DMS 273 (cell line): ENCODE results near the gene PLIN5.

Experiments
- DNase-seq: peaks from one replicate; lab custom pipeline; 2025; ENCODE audit not compliant: unreplicated experiment; lab: John Stamatoyannopoulos, UW

PLIN5 gene, protein sequence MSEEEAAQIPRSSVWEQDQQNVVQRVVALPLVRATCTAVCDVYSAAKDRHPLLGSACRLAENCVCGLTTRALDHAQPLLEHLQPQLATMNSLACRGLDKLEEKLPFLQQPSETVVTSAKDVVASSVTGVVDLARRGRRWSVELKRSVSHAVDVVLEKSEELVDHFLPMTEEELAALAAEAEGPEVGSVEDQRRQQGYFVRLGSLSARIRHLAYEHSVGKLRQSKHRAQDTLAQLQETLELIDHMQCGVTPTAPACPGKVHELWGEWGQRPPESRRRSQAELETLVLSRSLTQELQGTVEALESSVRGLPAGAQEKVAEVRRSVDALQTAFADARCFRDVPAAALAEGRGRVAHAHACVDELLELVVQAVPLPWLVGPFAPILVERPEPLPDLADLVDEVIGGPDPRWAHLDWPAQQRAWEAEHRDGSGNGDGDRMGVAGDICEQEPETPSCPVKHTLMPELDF

DNA sequence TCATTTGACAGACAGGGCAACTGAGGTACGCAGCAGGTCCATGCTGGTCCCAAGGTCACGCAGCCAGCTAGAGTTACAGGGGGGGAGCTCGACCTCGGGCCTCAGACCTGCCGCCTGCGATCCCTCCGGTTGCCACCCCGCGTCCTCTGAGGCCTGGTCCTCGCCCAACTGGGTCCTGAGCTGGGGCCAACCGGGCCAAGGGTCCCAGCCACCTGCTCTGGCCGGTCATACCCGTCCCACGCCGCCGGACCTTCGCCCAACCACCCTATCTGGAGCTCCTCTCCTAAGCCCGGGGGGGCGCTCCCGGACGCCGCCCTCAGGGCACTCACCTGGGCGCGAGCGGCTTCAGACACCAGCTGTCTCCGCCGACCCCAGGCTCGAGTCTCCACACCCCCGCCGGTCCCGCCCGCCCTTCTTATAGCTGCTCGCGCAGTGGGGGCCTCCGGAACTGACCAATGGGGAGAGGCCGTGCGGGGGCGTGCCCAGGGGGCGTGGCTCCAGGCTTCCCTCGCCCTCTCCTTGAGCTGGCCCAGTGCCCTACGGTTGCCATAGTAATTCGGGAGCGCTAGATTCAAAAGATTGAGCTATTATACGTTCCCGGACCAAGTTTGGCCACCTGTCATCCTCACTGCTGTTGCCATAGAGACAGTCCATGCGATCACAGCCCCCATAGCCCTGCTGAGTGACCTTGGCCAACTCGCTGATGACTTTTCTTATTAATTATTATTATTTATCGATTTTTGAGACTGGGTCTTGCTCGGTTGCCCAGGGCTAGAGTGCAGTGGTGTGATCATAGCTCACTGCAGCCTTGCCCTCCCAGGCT is at the start of gene PLIN5:
Gene PLIN5, minus strand, starts transcription at position 389 of the 823 bp plus-strand sequence. CDS start 1,150 bp downstream, outside the sequence.
- peak; percentile 98 for DNase-seq

DNA sequence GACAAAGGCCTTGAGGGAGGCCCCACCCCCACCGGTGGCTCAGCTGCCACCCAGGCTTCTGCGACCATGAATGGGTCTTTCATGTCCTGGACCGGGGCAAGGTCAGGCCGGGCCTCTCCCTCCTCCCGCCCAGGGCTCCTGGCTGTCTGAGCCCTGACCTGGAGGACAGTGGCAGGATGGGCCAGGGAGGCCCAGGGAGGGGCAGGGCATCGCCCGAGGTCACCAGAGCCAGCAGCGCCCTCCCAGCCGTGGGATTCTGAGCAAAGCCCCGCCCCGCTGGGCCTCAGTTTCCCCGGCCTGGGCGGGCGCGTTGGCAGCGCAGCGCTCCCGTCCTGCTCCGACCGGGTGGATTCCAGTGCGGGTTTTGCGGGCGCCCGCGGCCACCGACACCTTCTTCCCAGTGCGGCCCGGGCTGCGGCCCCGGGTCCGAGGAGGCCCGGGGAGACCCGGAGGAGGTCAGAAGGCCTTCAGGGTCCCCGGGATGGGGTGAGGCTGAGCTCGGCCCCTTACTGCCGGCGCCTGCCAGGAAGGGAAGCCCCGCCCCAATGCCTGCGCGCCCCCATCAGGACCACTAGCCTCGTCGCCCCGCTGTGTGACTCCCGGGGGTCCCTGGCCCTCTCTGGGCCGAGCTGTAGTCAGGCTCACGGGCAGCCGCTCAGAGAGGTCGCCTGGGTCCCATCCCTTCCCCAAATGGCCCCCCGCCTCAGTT is 49.1 kb upstream of the PLIN5 start:
- peak; percentile 69 for DNase-seq

DNA sequence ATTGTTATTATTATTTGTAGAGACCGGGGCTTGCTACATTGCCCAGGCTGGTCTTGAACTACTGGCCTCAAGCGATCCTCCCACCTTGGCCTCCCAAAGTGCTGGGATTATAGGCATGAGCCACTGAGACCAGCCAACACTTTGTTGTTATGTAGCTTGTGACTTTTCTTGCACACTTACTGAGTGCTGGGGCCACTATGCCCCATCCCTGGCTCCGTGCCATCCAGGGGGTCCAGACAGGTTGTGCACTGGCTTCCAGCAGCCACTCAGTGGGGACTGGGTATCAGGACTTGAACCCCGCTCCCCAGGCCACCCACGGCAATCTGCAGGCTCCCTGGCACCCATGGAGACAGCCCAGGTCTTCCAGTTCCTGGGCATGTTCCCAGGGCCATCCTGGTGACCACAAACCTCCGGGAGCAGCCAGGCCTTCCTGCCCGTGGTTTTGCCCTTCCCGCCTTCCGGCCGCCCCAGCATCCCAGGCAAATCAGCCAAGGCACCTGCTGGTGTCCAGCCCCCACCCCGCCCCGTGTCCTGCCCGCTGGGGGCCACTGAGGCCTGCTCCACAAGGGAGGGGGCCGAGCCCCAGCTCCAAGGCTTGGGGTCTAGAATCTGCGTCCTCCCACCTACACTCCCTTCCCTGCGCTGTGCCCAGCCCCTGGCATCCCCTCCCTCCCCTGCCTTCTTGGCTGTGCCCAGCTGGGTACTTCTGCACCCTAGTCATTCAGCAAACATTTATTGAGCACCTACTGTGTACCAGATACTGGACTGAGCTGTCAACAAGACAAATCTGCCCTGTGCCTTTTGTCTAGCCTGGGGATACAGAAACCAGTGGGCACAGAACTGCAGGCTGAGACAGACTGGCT is 48.2 kb upstream of the PLIN5 start:
- DNase-seq = peak; percentile 43

DNA sequence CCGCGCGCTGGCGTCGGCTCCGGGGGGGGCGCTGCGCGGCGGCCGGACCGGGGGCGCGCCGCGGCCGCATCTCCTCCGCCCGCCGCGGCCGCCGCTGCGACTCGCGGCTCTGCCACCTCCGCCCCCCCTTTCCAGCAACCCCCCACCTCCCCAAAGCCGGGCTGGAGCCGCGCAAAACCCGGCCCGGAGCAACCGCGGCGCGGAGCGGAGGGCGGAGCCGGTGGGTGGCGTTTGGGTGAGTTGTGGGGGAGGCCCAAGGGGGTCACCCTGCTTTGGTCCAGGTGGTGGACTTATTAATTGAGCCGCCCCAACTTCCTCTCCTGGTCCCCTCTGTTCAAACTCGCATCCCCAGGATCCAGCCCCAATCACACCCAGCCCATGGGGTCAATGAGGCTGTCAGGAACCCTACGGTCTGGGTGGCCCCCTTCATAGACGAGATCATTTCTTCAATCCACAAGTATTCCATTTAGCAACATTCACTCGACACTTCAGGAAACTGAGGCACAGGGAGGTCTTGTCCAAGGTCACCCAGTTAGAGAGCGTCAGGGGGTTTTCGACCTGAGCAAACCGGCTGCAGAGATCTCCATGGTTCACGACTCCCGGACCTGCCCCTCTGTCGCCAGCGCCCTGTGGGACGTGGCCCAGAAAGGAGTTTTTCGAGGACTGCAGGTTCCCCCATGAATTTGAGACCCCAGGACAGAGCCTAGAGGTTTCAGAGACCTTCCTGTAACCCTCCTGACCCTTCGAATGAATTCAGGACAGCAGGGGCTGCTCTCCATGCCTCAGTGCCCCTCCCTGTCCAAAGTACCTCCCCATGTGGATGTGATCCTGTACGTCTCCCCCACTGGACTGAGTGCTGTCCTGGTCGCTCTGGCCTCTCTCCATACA is 46.9 kb upstream of the PLIN5 start:
- DNase-seq = peak; percentile 91

DNA sequence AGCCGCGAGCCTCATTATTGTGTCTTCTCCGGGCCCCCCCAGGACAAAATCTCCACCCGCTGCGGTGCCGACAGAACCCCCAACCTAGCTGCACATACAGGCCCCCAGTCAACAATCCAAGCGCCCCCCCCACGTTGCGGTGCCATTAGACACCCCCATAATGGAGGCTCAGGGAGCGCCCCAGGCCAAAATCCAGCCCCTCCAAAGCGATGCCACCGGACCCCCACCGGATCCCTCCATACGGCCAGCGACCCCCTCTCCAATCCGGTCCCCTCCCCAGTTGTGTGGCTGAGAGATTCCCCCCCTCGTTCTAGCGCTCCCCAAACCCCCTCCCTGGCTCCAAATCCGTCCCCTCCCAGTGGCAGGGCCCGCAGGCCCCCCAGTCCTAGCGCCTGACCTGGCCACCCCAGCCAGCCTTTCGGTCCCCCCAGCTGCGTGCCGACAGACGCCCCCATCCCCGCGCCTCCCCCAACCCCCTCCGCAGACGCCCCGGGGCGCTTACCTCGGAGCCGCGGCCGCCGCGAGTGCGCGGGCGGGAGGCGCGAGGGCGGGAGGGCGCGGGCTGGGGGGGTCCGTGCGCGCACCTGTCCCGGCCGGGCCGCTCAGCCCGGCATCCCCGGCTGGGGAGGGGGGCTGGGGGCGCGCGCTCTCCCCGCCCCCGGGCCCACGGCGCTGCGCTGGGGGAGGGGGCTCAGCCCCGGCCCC is 46.1 kb upstream of the PLIN5 start:
- DNase-seq = peak; percentile 80

DNA sequence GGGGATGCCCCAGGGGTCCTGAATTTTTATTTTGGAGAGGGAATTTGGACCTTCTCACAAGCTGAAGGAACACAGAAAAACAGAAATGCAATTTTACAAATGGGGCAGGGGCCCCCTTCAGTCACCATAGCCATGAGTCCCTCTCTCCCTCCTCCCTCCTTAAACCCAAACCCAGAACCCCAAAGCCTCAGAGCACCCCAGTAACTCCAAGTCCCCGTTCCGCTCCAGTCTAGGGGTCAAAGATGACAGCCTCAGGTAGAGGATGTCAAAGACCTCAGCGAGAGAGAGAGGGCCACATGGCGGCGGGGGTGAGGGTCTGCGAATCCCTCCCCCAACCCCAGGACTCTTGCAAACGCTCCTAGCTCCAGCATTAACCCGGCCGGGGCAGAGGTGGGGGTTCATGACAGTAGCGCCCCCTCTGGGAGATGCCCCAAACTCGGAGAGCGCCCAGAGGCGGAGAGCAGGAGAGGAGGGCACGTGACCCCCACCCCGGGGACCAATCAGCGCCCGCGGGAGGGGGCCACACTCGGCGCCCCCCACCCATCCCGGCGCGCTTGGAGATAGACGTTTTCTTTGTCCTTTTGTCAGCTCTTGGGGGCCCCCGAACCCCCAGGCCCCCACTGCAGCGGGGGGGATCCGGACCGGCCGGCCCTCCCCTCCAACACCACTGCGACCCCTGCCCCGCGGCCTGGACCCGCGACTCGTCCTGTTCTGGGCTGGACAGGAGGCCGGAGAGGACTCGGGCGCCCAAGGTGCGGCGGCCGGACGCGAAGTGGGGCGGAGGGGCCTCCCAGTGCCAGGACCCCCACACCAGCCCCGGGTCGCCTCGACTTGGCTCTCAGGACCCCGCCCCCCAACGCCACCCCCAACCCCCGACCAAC is 45.2 kb upstream of the PLIN5 start:
- DNase-seq = peak; percentile 70

DNA sequence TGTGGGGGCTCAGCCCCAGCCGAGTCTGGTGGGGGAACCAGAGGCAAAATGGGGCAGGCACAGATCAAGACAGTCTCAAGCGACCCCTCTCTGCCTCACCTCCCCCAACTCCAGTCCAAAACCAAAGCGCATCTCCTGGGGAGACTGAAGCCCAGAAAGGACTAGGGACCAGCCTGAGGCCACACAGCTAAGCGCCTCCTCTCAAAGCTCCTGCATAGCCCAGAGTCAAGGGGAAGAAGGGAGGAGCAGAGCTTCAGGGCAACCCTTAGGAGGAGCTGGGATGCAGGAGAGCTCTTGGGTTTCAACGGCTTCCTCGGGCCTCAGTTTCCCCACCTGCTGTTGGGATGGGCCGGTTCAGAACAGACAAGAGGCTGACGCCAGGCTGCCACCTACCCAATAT is 44.4 kb upstream of the PLIN5 start:
- no peak for DNase-seq

DNA sequence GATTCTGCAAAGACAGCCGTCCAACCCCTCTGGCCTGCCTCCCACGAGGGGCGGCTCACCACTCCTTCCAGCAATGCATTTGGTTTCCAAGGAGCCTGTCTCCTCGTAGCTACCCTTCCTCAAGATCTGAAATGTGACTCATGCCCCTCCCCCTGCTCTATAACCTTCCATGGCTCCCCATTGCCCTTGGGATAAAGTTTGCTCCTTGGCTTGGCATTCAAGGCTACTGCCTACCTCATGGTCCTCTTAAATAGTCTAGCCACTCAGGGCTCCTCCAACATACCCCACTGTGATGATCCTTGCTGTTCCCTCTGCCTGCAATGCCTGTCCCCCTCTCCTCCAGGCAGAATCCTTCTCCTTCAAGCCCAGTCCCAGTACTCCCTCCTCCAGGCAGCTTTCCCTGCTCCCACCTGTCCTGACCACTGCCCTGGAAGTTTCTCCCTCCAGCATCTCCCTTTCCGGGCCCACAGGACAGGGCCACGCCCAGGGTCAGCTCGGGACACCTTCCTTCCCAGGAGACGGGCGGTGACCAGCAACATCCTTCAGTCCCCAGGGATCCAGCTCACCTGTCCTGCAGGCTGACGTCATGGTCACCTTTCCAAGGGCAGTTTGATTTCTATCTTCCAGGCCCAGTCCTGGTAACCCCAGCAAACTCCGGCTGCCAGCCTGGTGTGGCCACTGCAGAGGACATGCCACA is 43.7 kb upstream of the PLIN5 start:
- DNase-seq = no peak

DNA sequence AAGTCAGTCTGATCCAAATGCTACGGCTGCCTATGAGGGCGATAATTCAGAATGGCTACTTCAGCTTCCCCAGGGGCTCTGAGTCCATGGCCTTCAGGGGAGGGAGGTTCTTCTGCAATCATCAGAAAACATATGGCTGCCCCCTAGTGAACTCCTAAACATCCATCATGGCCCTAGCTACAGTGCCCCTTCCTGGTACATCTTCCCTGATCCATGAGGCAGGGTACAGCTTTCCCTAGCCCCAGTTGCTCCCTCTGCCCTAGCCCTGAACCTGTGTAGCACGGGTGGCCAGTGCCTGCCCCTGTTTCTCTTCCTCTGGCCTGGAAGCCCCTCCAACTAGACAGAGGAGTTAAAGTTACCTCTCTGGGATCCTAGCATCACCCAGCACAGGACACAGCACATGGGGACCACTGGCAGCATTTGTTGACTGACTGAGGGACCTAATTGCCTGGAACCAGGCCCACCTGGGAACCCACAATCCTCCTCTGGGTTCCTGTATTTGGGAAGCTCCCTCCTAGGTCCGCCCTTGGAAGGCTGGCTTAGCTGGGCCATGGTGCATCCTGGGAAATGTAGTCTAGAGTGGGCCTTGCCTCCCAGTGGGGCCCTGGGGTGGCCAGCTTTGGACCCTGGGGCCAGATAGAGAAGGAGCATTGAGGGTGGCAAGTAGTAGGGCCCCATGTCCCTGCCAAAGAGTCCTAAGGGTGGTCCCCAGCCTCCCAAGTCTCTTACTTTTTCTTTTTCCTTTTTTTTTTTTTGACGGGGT is 42.2 kb upstream of the PLIN5 start:
- DNase-seq = peak; percentile 72

DNA sequence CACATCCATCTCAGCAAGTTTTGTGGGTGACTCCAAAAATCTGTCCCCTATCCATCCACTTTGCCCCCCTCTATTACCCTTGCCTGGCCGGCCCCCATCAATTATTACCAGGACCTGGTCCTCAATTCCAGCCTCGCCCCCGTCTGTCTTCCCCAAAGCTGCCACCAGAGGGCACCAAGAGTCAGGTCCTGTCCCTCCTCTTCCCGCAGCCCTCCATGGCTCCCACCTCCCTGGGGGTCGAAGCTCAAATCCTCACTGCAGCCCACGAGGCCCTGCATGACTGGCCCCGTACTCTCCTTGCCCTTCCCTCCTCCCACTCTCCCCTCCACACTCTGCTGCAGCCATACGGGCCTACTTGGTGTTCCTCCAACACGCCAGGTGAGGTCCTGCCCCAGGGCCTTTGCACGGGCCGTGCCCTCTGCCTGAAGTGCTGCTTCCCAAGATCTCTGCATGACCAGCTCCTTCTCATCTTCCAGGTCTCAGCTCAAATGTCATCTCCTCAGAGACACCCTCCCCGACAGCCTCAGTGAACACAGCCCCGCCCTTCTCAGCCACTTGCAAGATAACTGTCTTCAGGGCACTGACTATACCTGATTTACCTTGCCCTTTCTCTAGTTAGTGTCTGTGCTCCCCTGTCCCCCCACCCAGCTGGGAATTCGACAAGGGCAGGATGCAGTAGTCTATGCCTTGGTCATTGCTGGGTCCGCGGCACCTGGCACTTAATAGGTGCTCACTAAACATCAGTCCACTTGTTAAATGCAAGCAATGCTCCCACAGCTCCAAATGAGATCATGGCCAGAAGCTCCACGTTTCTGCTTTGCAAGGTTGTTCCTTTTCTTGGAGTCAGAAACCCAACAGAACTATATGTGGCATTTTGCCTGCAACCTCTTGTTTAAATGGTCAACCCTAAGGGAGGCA is 41.3 kb upstream of the PLIN5 start:
- peak; percentile 81 for DNase-seq

DNA sequence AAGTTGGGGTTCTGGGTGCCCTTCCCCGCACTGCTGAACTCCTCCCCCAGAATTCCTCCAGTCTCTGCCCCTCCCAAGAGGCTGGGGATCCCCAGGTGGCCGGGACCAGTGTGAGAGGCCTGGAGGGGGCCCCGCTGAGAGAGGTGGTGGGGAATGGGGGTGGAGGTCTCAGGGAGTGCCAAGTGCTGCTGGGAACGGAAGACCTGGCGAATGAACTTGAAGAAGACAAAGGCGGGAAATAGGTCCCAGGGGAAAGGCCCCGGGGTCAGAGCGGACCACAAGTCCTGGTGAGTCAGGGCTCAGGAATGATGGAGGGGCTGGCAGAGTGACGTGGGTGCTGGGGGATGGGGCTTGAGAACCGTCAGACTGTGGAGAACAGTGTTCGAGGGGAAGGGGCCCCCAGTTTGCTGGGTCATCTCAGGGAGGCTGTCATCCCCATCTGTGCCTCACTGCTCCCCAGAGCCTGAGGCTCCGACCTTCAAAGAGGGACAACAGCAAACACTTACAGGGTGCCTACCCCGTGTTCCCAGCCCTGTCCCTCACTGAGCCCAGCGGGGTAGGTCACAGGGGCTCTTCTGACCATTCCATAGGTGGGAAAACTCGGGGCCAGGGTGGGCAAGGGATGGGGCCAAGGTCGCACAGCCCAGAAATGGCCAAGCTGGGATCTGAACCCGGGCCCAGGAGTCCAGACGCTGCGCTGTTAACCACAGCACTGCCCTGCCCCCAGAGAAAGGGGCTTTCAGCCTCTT is 40.4 kb upstream of the PLIN5 start:
- peak; percentile 72 for DNase-seq

DNA sequence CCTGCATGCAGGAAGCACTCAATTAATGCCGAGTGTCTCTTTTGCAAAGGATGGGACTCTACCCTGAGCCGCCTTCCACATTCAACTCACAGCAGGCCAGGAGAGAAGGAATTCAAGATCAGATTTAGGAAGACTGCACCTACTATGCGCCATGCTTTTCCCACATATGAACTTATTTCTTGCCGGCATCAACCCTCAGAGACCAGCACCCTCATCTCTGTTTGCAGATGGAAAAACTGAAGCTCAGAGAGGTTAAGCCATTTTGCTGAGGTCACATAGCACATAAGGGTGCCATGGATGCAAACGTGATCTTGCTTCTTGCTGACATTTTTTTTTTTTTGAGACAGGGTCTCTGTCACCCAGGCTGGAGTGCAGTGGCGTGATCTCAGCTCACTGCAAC is 38.7 kb upstream of the PLIN5 start:
- no peak for DNase-seq

DNA sequence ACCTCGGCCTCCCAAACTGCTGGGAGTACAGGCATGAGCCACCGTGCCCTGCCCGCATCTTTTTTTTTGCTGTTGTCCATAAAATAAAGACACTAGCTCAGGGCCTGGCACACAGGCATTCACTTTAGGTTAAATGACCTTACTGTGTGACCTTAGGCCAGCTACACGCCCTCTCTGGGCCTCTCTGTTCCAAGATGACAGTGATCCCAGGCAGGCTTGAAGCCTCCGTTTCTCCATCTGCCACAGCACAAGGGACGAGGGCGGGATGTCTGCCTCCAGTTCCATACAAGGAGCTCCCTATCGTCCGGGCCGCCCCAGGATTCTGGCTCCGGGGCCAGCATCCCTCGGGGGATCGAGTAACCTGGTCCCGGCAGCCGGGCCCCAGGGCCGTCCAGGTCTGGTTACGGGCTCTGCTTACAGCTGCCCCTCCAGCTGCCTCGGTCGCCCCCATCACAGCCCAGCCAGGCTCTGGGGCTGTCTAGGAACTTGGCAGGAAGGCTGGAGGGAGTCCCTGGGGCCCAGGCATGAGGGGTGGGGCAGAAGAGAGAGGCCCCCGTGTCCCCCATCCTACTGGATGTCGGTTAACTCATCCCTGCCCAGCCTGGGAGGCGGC is 36.4 kb upstream of the PLIN5 start:
- DNase-seq = peak; percentile 97

DNA sequence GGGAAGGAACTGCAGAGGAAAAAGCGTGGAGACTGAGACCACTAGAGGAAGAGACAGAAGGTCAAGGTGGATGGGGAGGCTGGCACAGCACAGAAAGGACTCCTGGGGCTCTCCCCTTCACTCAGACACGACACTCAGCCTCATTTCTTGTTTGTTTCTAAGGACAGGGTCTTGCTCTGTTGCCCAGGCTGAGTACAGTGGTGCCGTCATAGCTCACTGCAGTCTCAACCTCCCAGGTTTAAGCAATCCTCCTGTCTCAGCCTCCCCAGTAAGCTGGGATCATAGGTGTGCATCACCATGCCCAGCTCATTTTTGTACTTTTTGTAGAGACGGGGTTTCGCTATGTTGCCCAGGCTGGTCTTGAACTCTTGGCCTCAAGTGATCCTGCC is 35.9 kb upstream of the PLIN5 start:
- DNase-seq = no peak
